Neutrophil (primary cell): ENCODE measurements around the gene LRRK1.

Experiments
- H3K27ac ChIP-seq: fragments of 200-600 bp; sonication (generic); 2 replicates; pipeline ENCODE4 v1.5.1; 2016; ENCODE audit warnings: mild to moderate bottlenecking, moderate library complexity
- H3K27me3 ChIP-seq: fragments of 200-600 bp; sonication (generic); 2 replicates; pipeline ENCODE4 v1.6.0; 2016; ENCODE audit warnings: mild to moderate bottlenecking
- H3K36me3 ChIP-seq: fragments of 200-600 bp; sonication (generic); 2 replicates; pipeline ENCODE4 v1.5.1; 2017
- H3K4me1 ChIP-seq, 2 experiments: fragments of 200-600 bp in 1 of 2; sonication (generic) in 1 of 2; 1 replicate in 1 of 2; 2 replicates in 1 of 2; pipeline versions ENCODE4 v1.5.1 to v1.6.1; 2013 to 2016; ENCODE audit warnings: low read depth in 1 of 2, low read length in 1 of 2, mild to moderate bottlenecking in 1 of 2, moderate library complexity in 1 of 2; ENCODE audit not compliant: control insufficient read depth in 1 of 2, insufficient read depth in 1 of 2
- H3K4me3 ChIP-seq, 2 experiments: fragments of 200-600 bp in 1 of 2; sonication (generic) in 1 of 2; 1 replicate in 1 of 2; 2 replicates in 1 of 2; pipeline ENCODE4 v1.5.1; 2013 to 2016; ENCODE audit warnings: low read depth in 1 of 2, low read length in 1 of 2, mild to moderate bottlenecking in 1 of 2, moderate library complexity in 1 of 2
- H3K9me3 ChIP-seq: fragments of 200-600 bp; sonication (generic); 2 replicates; pipeline ENCODE4 v1.5.1; 2016
- TF ChIP-seq, protein P1 (sequence below): fragments of 200-600 bp; sonication (generic); IDR thresholded peaks from 2 replicates; pipeline ENCODE4 v1.5.1; 2016; ENCODE audit warnings: antibody characterized with exemption

LRRK1 gene

DNA sequence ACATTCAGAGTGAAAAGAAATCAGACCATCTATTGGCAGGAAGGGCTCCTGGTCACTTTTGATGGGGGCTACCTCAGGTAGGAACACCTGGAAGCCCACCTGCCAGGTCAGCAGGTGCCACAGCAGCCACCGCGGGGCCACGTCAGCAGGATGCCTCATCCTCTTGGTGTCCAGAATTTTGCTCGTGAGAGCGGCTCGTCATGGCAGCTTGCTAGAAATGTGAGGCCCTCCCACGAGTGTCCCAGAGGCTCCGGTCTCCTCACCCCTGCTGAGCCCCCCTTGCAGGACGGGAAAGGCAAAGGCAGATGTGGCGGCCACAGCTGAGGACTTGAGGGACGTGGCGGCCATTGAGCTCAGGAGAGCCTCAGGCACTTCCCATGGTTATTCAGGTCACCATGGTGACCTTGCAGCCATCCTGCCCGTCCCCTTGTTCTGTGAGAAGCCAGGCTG is 129.4 kb downstream of the LRRK1 start:
- no peaks in the 10 kb centered on the region for H3K27me3 ChIP-seq
- H3K4me1 ChIP-seq, result no peaks in the 10 kb centered on the region
- TF ChIP-seq, protein P1, sequence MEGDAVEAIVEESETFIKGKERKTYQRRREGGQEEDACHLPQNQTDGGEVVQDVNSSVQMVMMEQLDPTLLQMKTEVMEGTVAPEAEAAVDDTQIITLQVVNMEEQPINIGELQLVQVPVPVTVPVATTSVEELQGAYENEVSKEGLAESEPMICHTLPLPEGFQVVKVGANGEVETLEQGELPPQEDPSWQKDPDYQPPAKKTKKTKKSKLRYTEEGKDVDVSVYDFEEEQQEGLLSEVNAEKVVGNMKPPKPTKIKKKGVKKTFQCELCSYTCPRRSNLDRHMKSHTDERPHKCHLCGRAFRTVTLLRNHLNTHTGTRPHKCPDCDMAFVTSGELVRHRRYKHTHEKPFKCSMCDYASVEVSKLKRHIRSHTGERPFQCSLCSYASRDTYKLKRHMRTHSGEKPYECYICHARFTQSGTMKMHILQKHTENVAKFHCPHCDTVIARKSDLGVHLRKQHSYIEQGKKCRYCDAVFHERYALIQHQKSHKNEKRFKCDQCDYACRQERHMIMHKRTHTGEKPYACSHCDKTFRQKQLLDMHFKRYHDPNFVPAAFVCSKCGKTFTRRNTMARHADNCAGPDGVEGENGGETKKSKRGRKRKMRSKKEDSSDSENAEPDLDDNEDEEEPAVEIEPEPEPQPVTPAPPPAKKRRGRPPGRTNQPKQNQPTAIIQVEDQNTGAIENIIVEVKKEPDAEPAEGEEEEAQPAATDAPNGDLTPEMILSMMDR, result no peak
- H3K27ac ChIP-seq, result no peak overlapping the region
- no peak overlapping the region for H3K4me3 ChIP-seq
- H3K9me3 ChIP-seq, result no peaks in the 10 kb centered on the region
- peaks cover 100% of the 10 kb centered on the region for H3K36me3 ChIP-seq

DNA sequence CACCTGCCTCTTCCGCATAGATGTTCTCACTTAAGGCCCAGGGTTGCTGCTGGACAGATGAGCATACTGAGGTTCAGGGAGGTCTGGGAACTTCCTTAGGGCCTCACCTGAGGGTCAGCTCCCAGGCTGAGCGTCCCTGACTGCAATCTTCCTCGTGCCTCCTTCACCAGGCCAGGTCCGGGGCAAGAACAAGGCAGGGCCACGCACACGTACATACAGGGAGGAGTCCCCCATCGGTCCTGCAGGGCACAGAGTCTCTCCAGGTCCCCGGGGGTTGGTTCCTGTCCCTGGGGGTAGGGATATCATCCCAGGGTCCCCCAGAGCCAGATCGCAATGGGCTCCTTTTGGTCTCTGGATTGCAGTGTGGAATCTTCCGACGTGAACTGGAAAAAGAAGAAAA is 130.1 kb downstream of the LRRK1 start:
- TF ChIP-seq, protein P1, result no peak
- Histone ChIP-seq H3K4me1 (no peaks in the 10 kb centered on the region), H3K4me3 (no peak overlapping the region), H3K36me3 (peaks cover 100% of the 10 kb centered on the region), H3K9me3 (no peaks in the 10 kb centered on the region), H3K27ac (no peak overlapping the region), H3K27me3 (no peaks in the 10 kb centered on the region)

DNA sequence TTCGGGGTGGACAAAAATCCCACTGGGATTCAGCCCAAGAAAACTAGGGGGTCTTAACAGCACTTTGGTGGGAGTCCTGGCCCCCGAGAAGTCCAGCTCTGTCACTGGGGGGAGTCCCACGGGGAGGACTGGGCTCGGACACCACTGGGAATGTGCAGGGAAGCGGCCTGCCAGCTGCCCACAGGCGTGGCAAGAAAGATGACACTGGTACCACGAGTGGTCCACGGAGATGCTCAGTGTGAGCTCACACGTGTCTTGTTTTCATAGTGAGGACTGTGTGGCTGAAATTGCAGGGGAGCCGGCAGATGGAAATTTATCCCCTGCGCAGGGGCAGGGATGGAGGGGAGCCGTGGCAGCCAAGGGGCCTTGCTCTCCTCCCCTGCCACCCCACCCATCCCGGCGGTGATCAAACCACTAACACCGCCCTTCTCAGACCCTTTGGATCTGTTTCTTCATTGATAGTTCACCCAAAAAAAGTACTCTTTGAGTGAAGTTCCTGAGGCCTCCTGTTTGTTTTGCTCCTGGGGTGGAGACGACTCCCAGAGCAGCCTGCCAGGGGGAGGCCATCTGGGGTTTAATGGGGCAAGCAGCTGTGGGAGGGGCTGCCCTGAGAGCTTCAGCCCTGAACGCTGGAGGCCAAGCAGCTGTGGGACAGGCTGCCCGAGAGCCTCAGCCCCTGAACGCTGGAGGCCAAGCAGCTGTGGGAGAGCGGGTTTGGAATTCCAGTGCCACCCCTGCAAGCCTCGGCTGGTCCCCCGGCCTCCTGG is 130.9 kb downstream of the LRRK1 start:
- Histone ChIP-seq H3K27ac (no peak overlapping the region), H3K4me3 (no peak overlapping the region), H3K27me3 (no peaks in the 10 kb centered on the region), H3K4me1 (no peaks in the 10 kb centered on the region), H3K36me3 (peaks cover 99% of the 10 kb centered on the region), H3K9me3 (no peaks in the 10 kb centered on the region)
- TF ChIP-seq, protein P1, result no peak

DNA sequence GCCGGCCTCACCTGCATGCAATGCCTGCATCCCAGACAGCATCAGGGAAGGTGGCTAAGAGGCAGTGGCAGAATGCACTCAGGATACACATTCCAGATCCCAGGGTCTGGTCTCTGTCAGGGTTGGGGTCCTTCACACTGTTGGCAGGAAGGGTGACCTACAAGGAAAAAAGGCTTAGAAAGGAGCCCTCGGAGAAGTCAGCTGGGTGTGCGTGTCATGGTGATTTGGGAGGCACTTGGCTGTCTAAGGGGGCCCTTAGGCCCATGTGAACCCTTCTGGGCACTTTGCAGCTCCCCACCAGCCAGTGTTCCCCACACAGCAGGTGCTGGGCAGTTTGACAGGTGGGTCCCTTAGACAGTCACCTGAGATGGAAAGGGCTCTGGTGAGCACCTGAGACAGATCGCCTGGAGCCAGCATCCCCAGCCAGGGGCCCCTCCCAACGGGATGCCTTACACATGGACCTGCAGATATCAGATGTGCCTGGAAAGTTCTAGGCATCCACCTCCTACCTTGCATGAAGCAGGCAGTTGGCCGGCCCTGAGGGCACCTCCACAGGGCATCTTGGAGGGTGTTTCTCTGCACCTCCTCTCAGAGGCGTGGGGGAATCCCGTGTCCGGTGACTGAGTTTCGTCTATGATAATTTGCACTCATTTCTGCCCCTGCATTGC is 131.6 kb downstream of the LRRK1 start:
- H3K36me3 ChIP-seq, result peaks cover 99% of the 10 kb centered on the region
- H3K4me1 ChIP-seq, result no peaks in the 10 kb centered on the region

DNA sequence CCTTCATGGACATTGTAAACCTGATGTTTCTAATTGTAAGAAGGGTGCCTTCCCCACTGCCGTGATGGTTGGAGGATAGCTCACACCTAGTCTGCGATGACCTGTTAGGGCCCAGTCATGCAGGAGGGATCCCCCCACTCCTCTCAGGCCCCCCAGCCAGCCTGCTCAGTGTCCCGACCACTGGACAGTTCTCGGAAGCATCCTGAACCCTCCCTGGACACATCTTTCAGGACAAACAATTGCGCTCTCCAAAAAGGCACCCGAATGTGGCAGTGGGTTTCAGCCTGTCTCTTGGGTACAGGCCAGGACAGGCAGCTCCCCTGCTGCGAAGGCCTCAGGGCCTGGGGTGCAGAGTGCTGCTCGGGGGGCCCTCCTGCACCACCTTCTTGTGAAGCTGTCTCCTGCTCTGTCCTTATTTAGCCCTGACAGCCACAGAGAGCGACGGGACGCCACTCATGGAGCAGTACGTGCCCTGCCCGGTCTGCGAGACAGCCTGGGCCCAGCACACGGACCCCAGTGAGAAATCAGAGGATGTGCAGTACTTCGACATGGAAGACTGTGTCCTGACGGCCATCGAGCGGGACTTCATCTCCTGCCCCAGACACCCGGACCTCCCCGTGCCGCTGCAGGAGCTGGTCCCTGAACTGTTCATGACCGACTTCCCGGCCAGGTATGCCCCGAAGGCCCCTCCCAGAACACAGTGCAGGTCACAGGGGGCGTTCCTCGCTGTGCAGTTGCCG is 132.3 kb downstream of the LRRK1 start:
- Histone ChIP-seq H3K9me3 (no peaks in the 10 kb centered on the region), H3K36me3 (peaks cover 92% of the 10 kb centered on the region), H3K4me3 (no peak overlapping the region), H3K4me1 (peaks cover 3% of the 10 kb centered on the region in 2 experiments), H3K27me3 (no peaks in the 10 kb centered on the region), H3K27ac (no peak overlapping the region)
- TF ChIP-seq, protein P1, result no peak

More for the DNA sequence above, 131.6 kb downstream of the LRRK1 start:
- no peaks in the 10 kb centered on the region for H3K9me3 ChIP-seq
- H3K4me3 ChIP-seq, result no peak overlapping the region
- no peak overlapping the region for H3K27ac ChIP-seq
- TF ChIP-seq, protein P1, result no peak
- H3K27me3 ChIP-seq, result no peaks in the 10 kb centered on the region
